ENCODE results near the gene PIK3R6.
"Not testable (repeated sequence)": the region's sequence is repeated elsewhere in the genome, so short reads cannot be mapped to it uniquely, and the experiment has no call there.

The PIK3R6 gene

GRCh38 chr17:8872705-8873435, 5.4 kb upstream of the PIK3R6 start:
- DNase-seq (ENCODE audit: low read depth), result no peak

GRCh38 chr17:8872036-8872704, 4.7 kb upstream of the PIK3R6 start:
- DNase-seq (ENCODE audit: low read depth), result no peak

- DNase-seq (ENCODE audit: low read depth), result no peak
These were observed 3.7 kb upstream of the PIK3R6 start for GRCh38 chr17:8871081-8871581.

- no peak for DNase-seq (ENCODE audit: low read depth)
These were observed 3.0 kb upstream of the PIK3R6 start for GRCh38 chr17:8870406-8871040.

- peak; percentile 32 for DNase-seq (ENCODE audit: low read depth)
These were observed 1.8 kb upstream of the PIK3R6 start for GRCh38 chr17:8869114-8869815.

- no peak for DNase-seq (ENCODE audit: low read depth)
These were observed 1.1 kb upstream of the PIK3R6 start for GRCh38 chr17:8868529-8868951.

- no peak for DNase-seq (ENCODE audit: low read depth)
These were observed 618 bp upstream of the PIK3R6 start for GRCh38 chr17:8868092-8868491.

- DNase-seq (ENCODE audit: low read depth), result no peak
These were observed 1.7 kb downstream of the PIK3R6 start for GRCh38 chr17:8865811-8866210.

GRCh38 chr17:8865385-8865784, 2.1 kb downstream of the PIK3R6 start:
- DNase-seq (ENCODE audit: low read depth), result no peak

- DNase-seq (ENCODE audit: low read depth), result no peak
These were observed 5.0 kb downstream of the PIK3R6 start for GRCh38 chr17:8862213-8863056.

GRCh38 chr17:8861495-8862181, 5.8 kb downstream of the PIK3R6 start:
- DNase-seq (ENCODE audit: low read depth), result no peak

- DNase-seq (ENCODE audit: low read depth), result no peak
These were observed 7.6 kb downstream of the PIK3R6 start for GRCh38 chr17:8859804-8860430.

- DNase-seq (ENCODE audit: low read depth), result no peak
These were observed 8.3 kb downstream of the PIK3R6 start for GRCh38 chr17:8859027-8859803.

GRCh38 chr17:8857919-8858318, 9.6 kb downstream of the PIK3R6 start:
- DNase-seq (ENCODE audit: low read depth), result no peak

- no peak for DNase-seq (ENCODE audit: low read depth)
These were observed 10.5 kb downstream of the PIK3R6 start for GRCh38 chr17:8856869-8857575.

- not testable (repeated sequence) for DNase-seq (ENCODE audit: low read depth)
These were observed 11.3 kb downstream of the PIK3R6 start for GRCh38 chr17:8856205-8856603.

GRCh38 chr17:8855477-8856204, 11.8 kb downstream of the PIK3R6 start:
- DNase-seq (ENCODE audit: low read depth), result no peak

GRCh38 chr17:8851600-8851999, 15.9 kb downstream of the PIK3R6 start:
- DNase-seq (ENCODE audit: low read depth), result no peak
